Measurements from ENCODE around the gene B4GALT2. TPM values are rescaled to one million over a fixed set of nuclear protein-coding genes. Genes with fewer than 3 reads are reported as not detected.

The B4GALT2 gene
- total and polyA plus RNA-seq, 10 of the 15 experiments (the other 5 are each of a cell fraction or from before 2014, with no cell fraction given), result 0.98 to 61.0 (median 23.4) TPM

DNA sequence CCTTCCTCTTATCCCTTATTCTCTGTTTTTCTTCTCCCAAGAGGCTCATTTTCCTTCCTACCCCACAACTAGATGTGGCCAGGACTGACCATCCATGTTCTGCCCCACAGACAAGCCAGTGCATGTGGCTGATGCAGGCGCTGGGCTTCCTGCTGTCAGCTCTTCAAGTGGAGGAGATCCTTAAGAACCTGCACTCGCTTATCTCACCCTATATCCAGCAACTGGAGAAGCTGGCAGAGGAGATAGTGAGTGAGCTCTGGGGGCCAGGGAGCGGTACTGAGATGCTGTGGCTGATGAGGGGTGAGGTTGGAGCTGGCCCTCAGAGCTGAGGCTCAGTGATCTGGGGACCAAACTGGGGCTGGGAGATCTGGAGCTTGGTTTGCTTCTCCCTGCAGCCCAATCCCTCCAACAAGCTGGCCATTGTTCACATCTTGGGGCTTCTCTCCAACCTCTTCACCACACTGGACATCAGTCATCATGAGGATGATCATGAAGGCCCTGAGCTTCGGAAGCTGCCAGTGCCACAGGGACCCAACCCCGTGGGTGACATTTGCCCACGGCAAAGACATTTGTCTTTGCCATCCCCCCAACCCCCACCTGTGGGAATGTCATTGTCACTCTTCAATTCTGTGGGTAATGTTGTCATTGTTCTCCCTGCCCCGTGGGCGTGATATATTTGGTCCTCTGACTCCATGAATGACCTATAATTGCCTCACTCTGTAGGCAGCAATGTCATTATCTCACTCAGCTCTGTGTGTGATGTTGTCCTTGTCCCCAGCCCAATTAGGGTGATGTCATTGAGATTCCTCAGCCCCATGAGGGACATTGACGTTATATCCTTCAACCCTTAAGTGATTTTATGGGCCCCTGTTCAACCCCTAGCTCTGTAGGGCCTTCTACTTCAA lies 20.4 kb upstream of the B4GALT2 start:
- ChIA-PET SMC1A (ENCODE audit: uncharacterized antibody, unreplicated experiment) (no interaction called here), RAD21 (ENCODE audit: unreplicated experiment) (interaction anchor here (0.5 kb wide), 1 partner anchor 560 kb away, joined by 4 read pairs; no protein-coding TSS in a partner anchor), POLR2A (interaction anchor here (1.7 kb wide), 1 partner anchor 16 kb away, joined by 4 read pairs; the partner anchor contains the start of gene ATP6V0B), CTCF (interaction anchor here (1.3 to 1.9 kb wide), 2 partner anchors 23 to 88 kb away, joined by 3 to 6 read pairs; no protein-coding TSS in a partner anchor)
- TF ChIP-seq GABPA (IDR thresholded peaks at IDR 0.05; ENCODE audit: low read depth) (no peak), ASH2L (IDR thresholded peaks at IDR 0.05; ENCODE audit: borderline replicate concordance, low read depth) (no peak), ATF7 (IDR thresholded peaks at IDR 0.05; ENCODE audit: low read depth) (no peak), HCFC1 (IDR thresholded peaks at IDR 0.05; ENCODE audit: low read length) (no peak), POU2F2 (IDR thresholded peaks at IDR 0.05; ENCODE audit: borderline replicate concordance, low read depth, low read length) (no peak), ZNF622 (IDR thresholded peaks at IDR 0.05) (no peak)
- TF ChIP-seq, protein P1, sequence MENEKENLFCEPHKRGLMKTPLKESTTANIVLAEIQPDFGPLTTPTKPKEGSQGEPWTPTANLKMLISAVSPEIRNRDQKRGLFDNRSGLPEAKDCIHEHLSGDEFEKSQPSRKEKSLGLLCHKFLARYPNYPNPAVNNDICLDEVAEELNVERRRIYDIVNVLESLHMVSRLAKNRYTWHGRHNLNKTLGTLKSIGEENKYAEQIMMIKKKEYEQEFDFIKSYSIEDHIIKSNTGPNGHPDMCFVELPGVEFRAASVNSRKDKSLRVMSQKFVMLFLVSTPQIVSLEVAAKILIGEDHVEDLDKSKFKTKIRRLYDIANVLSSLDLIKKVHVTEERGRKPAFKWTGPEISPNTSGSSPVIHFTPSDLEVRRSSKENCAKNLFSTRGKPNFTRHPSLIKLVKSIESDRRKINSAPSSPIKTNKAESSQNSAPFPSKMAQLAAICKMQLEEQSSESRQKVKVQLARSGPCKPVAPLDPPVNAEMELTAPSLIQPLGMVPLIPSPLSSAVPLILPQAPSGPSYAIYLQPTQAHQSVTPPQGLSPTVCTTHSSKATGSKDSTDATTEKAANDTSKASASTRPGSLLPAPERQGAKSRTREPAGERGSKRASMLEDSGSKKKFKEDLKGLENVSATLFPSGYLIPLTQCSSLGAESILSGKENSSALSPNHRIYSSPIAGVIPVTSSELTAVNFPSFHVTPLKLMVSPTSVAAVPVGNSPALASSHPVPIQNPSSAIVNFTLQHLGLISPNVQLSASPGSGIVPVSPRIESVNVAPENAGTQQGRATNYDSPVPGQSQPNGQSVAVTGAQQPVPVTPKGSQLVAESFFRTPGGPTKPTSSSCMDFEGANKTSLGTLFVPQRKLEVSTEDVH (IDR thresholded peaks at IDR 0.05; ENCODE audit: low read depth, partially characterized antibody), result no peak
- TF ChIP-seq, protein P2, sequence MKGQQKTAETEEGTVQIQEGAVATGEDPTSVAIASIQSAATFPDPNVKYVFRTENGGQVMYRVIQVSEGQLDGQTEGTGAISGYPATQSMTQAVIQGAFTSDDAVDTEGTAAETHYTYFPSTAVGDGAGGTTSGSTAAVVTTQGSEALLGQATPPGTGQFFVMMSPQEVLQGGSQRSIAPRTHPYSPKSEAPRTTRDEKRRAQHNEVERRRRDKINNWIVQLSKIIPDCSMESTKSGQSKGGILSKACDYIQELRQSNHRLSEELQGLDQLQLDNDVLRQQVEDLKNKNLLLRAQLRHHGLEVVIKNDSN (IDR thresholded peaks at IDR 0.05; ENCODE audit: borderline replicate concordance, extremely low read length, insufficient read depth, low read depth, low read length), result no peak
- no peaks in the 10 kb centered on the region for H3K4me1 ChIP-seq (ENCODE audit: control insufficient read depth, insufficient read depth, low read length)
- no peak overlapping the region for H3K27ac ChIP-seq (ENCODE audit: control insufficient read depth, insufficient read depth)
- intact Hi-C loops (cut with micrococcal nuclease; ENCODE audit: unreplicated experiment) (no loop called here), in situ Hi-C loops (cut with MboI) (no loop called here)
- no peaks in the 10 kb centered on the region for H3K79me2 ChIP-seq (ENCODE audit: control insufficient read depth, insufficient read depth, low read length)
- peaks cover 0 to 12% of the 10 kb centered on the region in 2 experiments; a peak in 1 of 4 replicates for H3K36me3 ChIP-seq (ENCODE audit: control insufficient read depth in 2 of 2, insufficient read depth in 2 of 2, low read length in 1 of 2)
- H3K4me3 ChIP-seq, result no peak overlapping the region
- WGBS (ENCODE audit: insufficient coverage, insufficient replicate concordance, low lambda C conversion rate, missing lambda C conversion rate), result 79% methylated on average over 9 of the region's 9 CpGs
- FAIRE-seq (no peak), ATAC-seq (no peak), DNase-seq (ENCODE audit: low read depth, low spot score) (no peak)
- no peak overlapping the region for H3K4me2 ChIP-seq (ENCODE audit: control insufficient read depth, insufficient read depth)
- H4K20me1 ChIP-seq (ENCODE audit: control insufficient read depth, insufficient read depth), result no peaks in the 10 kb centered on the region
- H3K27me3 ChIP-seq (replicated peaks in 1 of 2; ENCODE audit: control insufficient read depth in 2 of 2, insufficient read depth in 2 of 2, low read length in 1 of 2), result no peaks in the 10 kb centered on the region
- BruUV-seq (replicated peaks), result no TSS peak
- no peaks in the 10 kb centered on the region for H3K9me3 ChIP-seq (replicated peaks; ENCODE audit: control insufficient read depth, insufficient read depth, low read length)
- no peak overlapping the region for H2AFZ ChIP-seq (ENCODE audit: control insufficient read depth, low read depth, low read length)
- H3K9ac ChIP-seq (ENCODE audit: control insufficient read depth, insufficient read depth, low read length), result no peak overlapping the region

Measured in GM12878 (cell line).